Hair follicular keratinocyte (primary cell): Measurements from ENCODE around the gene ITFG1. TPM values are rescaled to one million over a fixed set of nuclear protein-coding genes. Genes with fewer than 3 reads are reported as not detected.

ENCODE experiments used
- total RNA-seq: library from RNA; depleted of rRNA; stranded (reverse); fragments of >200 nt; gene quantifications from 2 replicates; pipeline ENCODE4 v1.2.3, GENCODE V29; 2015

The ITFG1 gene
- 22.8 and 39.1 TPM in 2 replicates for total RNA-seq

GRCh38 chr16:47460711-47461597 is at the start of gene ITFG1, which contains the start of gene PHKB:
ITFG1 (minus strand) TSS chr16:47461063; CDS start chr16:47461045, 18 bp downstream.
PHKB (plus strand) TSS chr16:47461331; CDS start chr16:47461351, 20 bp downstream.

GRCh38 chr16:47143677-47144558 is 316.9 kb downstream of the ITFG1 start, which contains the start of gene NETO2:
NETO2 (minus strand) TSS chr16:47143945; CDS start chr16:47143612, 333 bp downstream.

Other genes starting within 250 kb of the ITFG1 start
- 31.4 and 34.0 TPM in 2 replicates for gene PHKB, start 268 bp upstream of the ITFG1 start, total RNA-seq